GM10248 (cell line): ENCODE results near the gene GPC6.

ENCODE experiments used
- CTCF ChIA-PET: fragments of 300-600 bp; sonication (Branson Sonifier 250); formaldehyde crosslinking; extraction: SDS; loops from one replicate; lab custom pipeline; 2021; ENCODE audit warnings: antibody characterized with exemption; lab: Yijun Ruan, JAX
- POLR2A ChIA-PET: fragments of 350-650 bp; sonication (Branson Sonifier 250); formaldehyde crosslinking; extraction: SDS; loops from one replicate; lab custom pipeline; 2020; ENCODE audit warnings: antibody characterized with exemption; lab: Yijun Ruan, JAX
- DNase-seq: peaks from one replicate; pipeline ENCODE4 v3.0.0; 2012; ENCODE audit errors: extremely low spot score
- CTCF ChIP-seq: IDR thresholded peaks from 2 replicates; pipeline ENCODE4 v1.5.1; 2012; ENCODE audit warnings: mild to moderate bottlenecking, low read depth; ENCODE audit errors: extremely low read depth, missing control alignments, control extremely low read depth

The GPC6 gene

GRCh38 chr13:93811071-93811737, 584.6 kb downstream of the GPC6 start:
- no peak for DNase-seq
- POLR2A ChIA-PET, result no interaction called here
- no peak for TF ChIP-seq CTCF
- CTCF ChIA-PET, result interaction anchor here (0.7 to 1.4 kb wide), 2 partner anchors 8 to 1112 kb away, joined by 3 to 4 read pairs; no protein-coding TSS in a partner anchor

GRCh38 chr13:93811738-93812112, 585.1 kb downstream of the GPC6 start:
- no peak for TF ChIP-seq CTCF
- ChIA-PET POLR2A (interaction anchor here (0.7 kb wide), 1 partner anchor 194 kb away, joined by 4 read pairs; no protein-coding TSS in a partner anchor), CTCF (interaction anchor here (1.4 kb wide), 1 partner anchor 9 kb away, joined by 4 read pairs; no protein-coding TSS in a partner anchor)
- no peak for DNase-seq

GRCh38 chr13:93814658-93815057, 588.1 kb downstream of the GPC6 start:
- CTCF ChIA-PET, result no interaction called here
- POLR2A ChIA-PET, result no interaction called here
- TF ChIP-seq CTCF, result no peak
- DNase-seq, result no peak

GRCh38 chr13:93818345-93818744, 591.7 kb downstream of the GPC6 start:
- TF ChIP-seq CTCF, result no peak
- ChIA-PET POLR2A (no interaction called here), CTCF (no interaction called here)
- DNase-seq, result no peak

- POLR2A ChIA-PET, result no interaction called here
- no peak for TF ChIP-seq CTCF
- CTCF ChIA-PET, result interaction anchor here (0.7 kb wide), 1 partner anchor 10 kb away, joined by 3 read pairs; no protein-coding TSS in a partner anchor
- DNase-seq, result no peak
Measured at GRCh38 chr13:93819331-93819890, 592.8 kb downstream of the GPC6 start.

- ChIA-PET CTCF (no interaction called here), POLR2A (no interaction called here)
- no peak for TF ChIP-seq CTCF
- no peak for DNase-seq
Measured at GRCh38 chr13:93824286-93824685, 597.7 kb downstream of the GPC6 start.
